Dedifferentiated amniotic fluid mesenchymal stem cell (primary cell): ENCODE measurements around the gene SLC39A6.

Experiments
- DNase-seq: peaks from one replicate; pipeline ENCODE4 v3.0.0-alpha.2; 2016; ENCODE audit errors: extremely low spot score

Gene SLC39A6

DNA sequence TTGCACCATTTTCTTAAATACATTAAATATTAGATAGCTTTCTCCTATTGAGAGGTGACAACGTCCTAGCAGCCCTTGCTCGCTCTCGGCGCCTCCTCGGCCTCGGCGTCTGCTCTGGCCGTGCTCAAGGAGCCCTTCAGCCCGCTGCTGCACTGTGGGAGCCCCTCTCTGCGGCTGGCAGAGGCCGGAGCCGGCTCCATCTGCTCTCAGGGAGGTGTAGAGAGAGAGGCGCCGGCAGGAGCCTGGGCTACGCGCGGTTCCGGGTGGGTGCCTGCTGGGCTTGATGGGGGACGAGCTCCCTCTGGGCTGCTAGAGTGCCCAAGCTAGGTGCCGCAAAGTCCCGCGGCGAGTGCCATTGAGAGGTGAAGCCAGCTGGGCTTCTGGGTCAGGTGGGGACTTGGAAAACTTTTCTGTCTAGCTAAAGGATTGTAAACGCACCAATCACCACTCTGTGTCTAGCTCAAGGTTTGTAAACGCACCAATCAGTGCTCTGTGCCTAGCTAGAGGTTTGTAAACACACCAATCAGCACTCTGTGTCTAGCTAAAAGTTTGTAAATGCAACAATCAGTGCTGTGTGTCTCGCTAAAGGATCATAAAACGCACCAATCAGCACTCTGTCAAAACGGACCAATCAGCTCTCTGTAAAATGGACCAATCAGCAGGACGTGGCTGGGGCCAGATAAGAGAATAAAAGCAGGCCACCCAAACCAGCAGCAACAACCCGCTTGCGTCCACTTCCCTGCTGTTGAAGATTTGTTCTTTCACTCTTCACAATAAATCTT, 64.9 kb downstream of the SLC39A6 start:
- DNase-seq, result no peak

DNA sequence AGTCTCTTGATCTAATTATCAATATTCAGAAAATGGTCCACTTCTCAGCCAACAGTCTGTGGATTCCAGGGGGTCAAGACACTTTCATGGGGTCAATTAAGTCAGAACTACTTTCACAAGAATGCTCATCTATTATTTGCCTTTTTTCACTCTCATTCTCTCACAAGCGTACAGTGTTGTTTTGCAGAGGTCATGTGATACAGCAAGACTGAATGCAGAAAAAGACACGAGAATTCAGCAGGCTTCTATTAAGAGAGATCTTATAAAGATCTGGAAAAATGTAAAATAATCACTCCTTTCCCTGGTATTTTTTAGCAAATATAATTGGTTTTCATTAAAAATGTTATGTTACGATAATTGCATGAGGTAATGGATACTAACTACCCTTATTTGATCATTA, 70.5 kb downstream of the SLC39A6 start:
- DNase-seq, result no peak
